Measurements from ENCODE around the gene MGAT4C. TPM values are rescaled to one million over a fixed set of nuclear protein-coding genes. Genes with fewer than 3 reads are reported as not detected.
A peak's percentile ranks its signal among the peaks of the same experiment; 100 is the strongest.

The MGAT4C gene
- polyA plus RNA-seq, 1 of the 3 experiments (the other 2 are of a cell fraction), result 0.07 TPM

GRCh38 chr12:86198696-86199444 is 57.3 kb downstream of the MGAT4C start (continued):
- TF ChIP-seq REST (IDR thresholded peaks at IDR 0.05; ENCODE audit: low read depth, low read length) (no peak), NFIC (IDR thresholded peaks at IDR 0.05; ENCODE audit: borderline replicate concordance) (no peak)

- Histone ChIP-seq H3K79me2 (ENCODE audit: insufficient read depth) (no peaks in the 10 kb centered on the region), H3K27ac (ENCODE audit: low read depth in 2 of 2, low read length in 1 of 2) (peak overlapping the region in 1 of 2 experiments; percentile 87; a peak in 2 of 4 replicates), H3K4me1 (ENCODE audit: control insufficient read depth in 1 of 2, insufficient read depth in 2 of 2, low read depth in 1 of 2, low read length in 1 of 2) (peaks cover 3 to 4% of the 10 kb centered on the region in 2 experiments; a peak in 3 of 4 replicates), H3K9me2 (no peaks in the 10 kb centered on the region), H3K4me3 (ENCODE audit: low read depth in 2 of 2, low read length in 1 of 2) (no peak overlapping the region), H3K9me3 (no peaks in the 10 kb centered on the region), H2AFZ (ENCODE audit: low read depth) (no peak overlapping the region), H3F3A (replicated peaks; ENCODE audit: insufficient read depth) (peaks cover 15% of the 10 kb centered on the region), H3K4me2 (no peak overlapping the region), H3K36me3 (replicated peaks in 1 of 2; ENCODE audit: control insufficient read depth in 1 of 2, insufficient read depth in 2 of 2, low read length in 1 of 2) (no peaks in the 10 kb centered on the region), H3K9ac (no peak overlapping the region), H4K20me1 (ENCODE audit: insufficient read depth) (no peaks in the 10 kb centered on the region), H3K27me3 (ENCODE audit: insufficient read depth) (no peaks in the 10 kb centered on the region)
- ChIA-PET POLR2A (no interaction called here), CTCF (no interaction called here)
- no peak for DNase-seq
- no peak for TF ChIP-seq SMC3 (IDR thresholded peaks at IDR 0.05; ENCODE audit: low read depth, low read length)
- peak; percentile 4; the same call in 1 of the 2 replicates for TF ChIP-seq RAD21 (IDR thresholded peaks at IDR 0.05; ENCODE audit: low read length)
- peak; percentile 50 for TF ChIP-seq GATA2 (CRISPR knock-in tag; IDR thresholded peaks at IDR 0.05)
- TF ChIP-seq, protein P1, sequence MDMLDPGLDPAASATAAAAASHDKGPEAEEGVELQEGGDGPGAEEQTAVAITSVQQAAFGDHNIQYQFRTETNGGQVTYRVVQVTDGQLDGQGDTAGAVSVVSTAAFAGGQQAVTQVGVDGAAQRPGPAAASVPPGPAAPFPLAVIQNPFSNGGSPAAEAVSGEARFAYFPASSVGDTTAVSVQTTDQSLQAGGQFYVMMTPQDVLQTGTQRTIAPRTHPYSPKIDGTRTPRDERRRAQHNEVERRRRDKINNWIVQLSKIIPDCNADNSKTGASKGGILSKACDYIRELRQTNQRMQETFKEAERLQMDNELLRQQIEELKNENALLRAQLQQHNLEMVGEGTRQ (IDR thresholded peaks at IDR 0.05; ENCODE audit: borderline replicate concordance, low read depth, low read length), result no peak
- TF ChIP-seq EP300 (IDR thresholded peaks at IDR 0.05; ENCODE audit: borderline replicate concordance in 1 of 2, low read depth in 1 of 2, low read length in 1 of 2), result peak in 1 of 2 experiments; percentile 76; a peak in 2 of 4 replicates
- TF ChIP-seq RFX5 (IDR thresholded peaks at IDR 0.05; ENCODE audit: low read length), result no peak
- TF ChIP-seq FOXJ3 (CRISPR knock-in tag; IDR thresholded peaks at IDR 0.05), result peak; percentile 80; the same call in 1 of the 2 replicates
- WGBS (ENCODE audit: low lambda C conversion rate), result 75% methylated on average over 1 of the region's 1 CpG
Measured at GRCh38 chr12:86196465-86196864, 59.7 kb downstream of the MGAT4C start.

DNA sequence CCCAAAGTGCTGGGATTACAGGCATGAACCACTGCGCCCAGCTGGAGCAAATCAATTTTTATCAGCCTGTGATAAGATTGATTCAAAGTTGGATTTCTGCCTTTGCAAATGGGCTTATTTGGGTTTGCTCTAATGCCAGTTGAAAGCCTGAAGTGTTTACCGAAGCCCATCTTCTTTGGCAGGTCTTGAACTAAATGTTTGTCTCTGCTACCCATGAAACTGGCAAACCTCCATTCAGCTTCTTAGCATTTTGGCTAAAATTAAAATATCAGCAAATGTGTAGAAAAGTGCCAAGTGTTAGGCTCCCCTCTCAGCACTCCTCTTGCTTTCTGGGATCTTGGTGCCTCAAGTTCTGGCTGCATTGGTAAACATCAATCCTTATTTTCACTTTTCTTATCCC is 61.5 kb downstream of the MGAT4C start:
- no peaks in the 10 kb centered on the region for H3K9me3 ChIP-seq
- H3K4me2 ChIP-seq, result no peak overlapping the region
- H3K27ac ChIP-seq (ENCODE audit: low read depth in 2 of 2, low read length in 1 of 2), result no peak overlapping the region
- 100% methylated on average over 2 of the region's 2 CpGs for WGBS (ENCODE audit: low lambda C conversion rate)
- TF ChIP-seq FOXM1 (IDR thresholded peaks at IDR 0.05; ENCODE audit: low read depth), result no peak
- TF ChIP-seq, protein P2, sequence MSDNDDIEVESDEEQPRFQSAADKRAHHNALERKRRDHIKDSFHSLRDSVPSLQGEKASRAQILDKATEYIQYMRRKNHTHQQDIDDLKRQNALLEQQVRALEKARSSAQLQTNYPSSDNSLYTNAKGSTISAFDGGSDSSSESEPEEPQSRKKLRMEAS (IDR thresholded peaks at IDR 0.05; ENCODE audit: low read depth), result no peak
- no peak for TF ChIP-seq REST (IDR thresholded peaks at IDR 0.05; ENCODE audit: low read depth, low read length)
- TF ChIP-seq GATA2 (CRISPR knock-in tag; IDR thresholded peaks at IDR 0.05), result no peak
- TF ChIP-seq, protein P3, sequence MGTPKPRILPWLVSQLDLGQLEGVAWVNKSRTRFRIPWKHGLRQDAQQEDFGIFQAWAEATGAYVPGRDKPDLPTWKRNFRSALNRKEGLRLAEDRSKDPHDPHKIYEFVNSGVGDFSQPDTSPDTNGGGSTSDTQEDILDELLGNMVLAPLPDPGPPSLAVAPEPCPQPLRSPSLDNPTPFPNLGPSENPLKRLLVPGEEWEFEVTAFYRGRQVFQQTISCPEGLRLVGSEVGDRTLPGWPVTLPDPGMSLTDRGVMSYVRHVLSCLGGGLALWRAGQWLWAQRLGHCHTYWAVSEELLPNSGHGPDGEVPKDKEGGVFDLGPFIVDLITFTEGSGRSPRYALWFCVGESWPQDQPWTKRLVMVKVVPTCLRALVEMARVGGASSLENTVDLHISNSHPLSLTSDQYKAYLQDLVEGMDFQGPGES (IDR thresholded peaks at IDR 0.05; ENCODE audit: low read depth, low read length), result no peak
- no peak for TF ChIP-seq YY1 (IDR thresholded peaks at IDR 0.05; ENCODE audit: low read depth)
- no peak for TF ChIP-seq NFIC (IDR thresholded peaks at IDR 0.05; ENCODE audit: borderline replicate concordance)
- no peak overlapping the region for H2AFZ ChIP-seq (ENCODE audit: low read depth)
- H3K4me3 ChIP-seq (ENCODE audit: low read depth in 2 of 2, low read length in 1 of 2), result no peak overlapping the region
- ChIA-PET CTCF (no interaction called here), POLR2A (no interaction called here)
- no peaks in the 10 kb centered on the region for H3K36me3 ChIP-seq (replicated peaks in 1 of 2; ENCODE audit: control insufficient read depth in 1 of 2, insufficient read depth in 2 of 2, low read length in 1 of 2)
- no peaks in the 10 kb centered on the region for H3K79me2 ChIP-seq (ENCODE audit: insufficient read depth)
- H3K27me3 ChIP-seq (ENCODE audit: insufficient read depth), result no peaks in the 10 kb centered on the region
- H3K4me1 ChIP-seq (ENCODE audit: control insufficient read depth in 1 of 2, insufficient read depth in 2 of 2, low read depth in 1 of 2, low read length in 1 of 2), result peaks cover 3 to 4% of the 10 kb centered on the region in 2 experiments; a peak in 3 of 4 replicates
- peaks cover 15% of the 10 kb centered on the region for H3F3A ChIP-seq (replicated peaks; ENCODE audit: insufficient read depth)
- DNase-seq, result no peak
- no peak overlapping the region for H3K9ac ChIP-seq
- no peaks in the 10 kb centered on the region for H3K9me2 ChIP-seq
- H4K20me1 ChIP-seq (ENCODE audit: insufficient read depth), result no peaks in the 10 kb centered on the region
